ENCODE results near the gene ASB8. TPM values are rescaled to one million over a fixed set of nuclear protein-coding genes. Genes with fewer than 3 reads are reported as not detected.
A peak's percentile ranks its signal among the peaks of the same experiment; 100 is the strongest.
"Not testable (repeated sequence)": the region's sequence is repeated elsewhere in the genome, so short reads cannot be mapped to it uniquely, and the experiment has no call there.

Gene ASB8
- total RNA-seq, 8 experiments from 2014 or later = 17.0 to 30.4 (median 27.8) TPM

- WGBS, 10 experiments = 83 to 100% (median 98%) methylated on average over 1 to 2 of the region's 2 CpGs; no CpG with 5 or more reads in 2 of the 10 experiments
- Histone ChIP-seq H3K27ac (no peak overlapping the region), H3K4me1 (replicated peaks in 1 of 2) (peaks cover 2 to 4% of the 10 kb centered on the region in 2 donors), H3K4me3 (no peak overlapping the region)
- ATAC-seq (replicated peaks in 6 of 8) = no peak
- in situ Hi-C loops (cut with MboI; ENCODE audit: low pct_unique_long_range_greater_than_20kb in 2 of 9, low sequenced_read_pairs in 9 of 9, unreplicated experiment in 9 of 9) = no loop called here
These were observed 30.2 kb downstream of the ASB8 start for GRCh38 chr12:48126953-48127630.

- WGBS, 10 experiments = 67 to 100% (median 90%) methylated on average over 2 to 4 of the region's 4 CpGs; no CpG with 5 or more reads in 1 of the 10 experiments
- Histone ChIP-seq H3K27ac (no peak overlapping the region), H3K4me1 (replicated peaks in 1 of 2) (peaks cover 11 to 13% of the 10 kb centered on the region in 2 donors), H3K4me3 (no peak overlapping the region)
- in situ Hi-C loops (cut with MboI; ENCODE audit: low pct_unique_long_range_greater_than_20kb in 2 of 9, low sequenced_read_pairs in 9 of 9, unreplicated experiment in 9 of 9) = no loop called here
- ATAC-seq (replicated peaks in 6 of 8) = no peak
These were observed 31.3 kb downstream of the ASB8 start for GRCh38 chr12:48125985-48126384.

- H3K27ac ChIP-seq; in situ Hi-C loops (cut with MboI; ENCODE audit: low pct_unique_long_range_greater_than_20kb in 2 of 9, low sequenced_read_pairs in 9 of 9, unreplicated experiment in 9 of 9); ATAC-seq (replicated peaks in 6 of 8); H3K4me3 ChIP-seq: not testable (repeated sequence)
- peaks cover 15 to 18% of the 10 kb centered on the region in 2 donors for H3K4me1 ChIP-seq (replicated peaks in 1 of 2)
- 60 to 100% (median 100%) methylated on average over 1 to 3 of the region's 5 CpGs; no CpG with 5 or more reads in 2 of the 10 experiments for WGBS, 10 experiments
These were observed 31.8 kb downstream of the ASB8 start for GRCh38 chr12:48125542-48125941.

- no peak for ATAC-seq (replicated peaks in 6 of 8)
- peaks cover 25 to 30% of the 10 kb centered on the region in 2 donors for H3K4me1 ChIP-seq (replicated peaks in 1 of 2)
- H3K4me3 ChIP-seq = no peak overlapping the region
- in situ Hi-C loops (cut with MboI; ENCODE audit: low pct_unique_long_range_greater_than_20kb in 2 of 9, low sequenced_read_pairs in 9 of 9, unreplicated experiment in 9 of 9) = no loop called here
- H3K27ac ChIP-seq = no peak overlapping the region
- WGBS, 10 experiments = 52 to 100% (median 80%) methylated on average over 2 to 4 of the region's 4 CpGs; no CpG with 5 or more reads in 1 of the 10 experiments
These were observed 34.1 kb downstream of the ASB8 start for GRCh38 chr12:48123169-48123568.

- WGBS, 10 experiments = 83 to 100% (median 93%) methylated on average over 1 to 2 of the region's 2 CpGs; no CpG with 5 or more reads in 5 of the 10 experiments
- ATAC-seq (replicated peaks in 6 of 8) = no peak
- H3K4me1 ChIP-seq (replicated peaks in 1 of 2) = peaks cover 25 to 31% of the 10 kb centered on the region in 2 donors
- no peak overlapping the region for H3K4me3 ChIP-seq
- H3K27ac ChIP-seq = no peak overlapping the region
- in situ Hi-C loops (cut with MboI; ENCODE audit: low pct_unique_long_range_greater_than_20kb in 2 of 9, low sequenced_read_pairs in 9 of 9, unreplicated experiment in 9 of 9) = no loop called here
These were observed 35.1 kb downstream of the ASB8 start for GRCh38 chr12:48122065-48122834.

GRCh38 chr12:48121522-48121921, 35.8 kb downstream of the ASB8 start:
- Histone ChIP-seq H3K4me1 (replicated peaks in 1 of 2) (peaks cover 25 to 31% of the 10 kb centered on the region in 2 donors), H3K27ac (no peak overlapping the region), H3K4me3 (no peak overlapping the region)
- WGBS, 10 experiments = 0 to 100% (median 17%) methylated on average over 1 of the region's 1 CpG; no CpG with 5 or more reads in 4 of the 10 experiments
- ATAC-seq (replicated peaks in 6 of 8) = peak in 3 of 8 experiments; percentile 3 to 52 (median 43)
- in situ Hi-C loops (cut with MboI; ENCODE audit: low pct_unique_long_range_greater_than_20kb in 2 of 9, low sequenced_read_pairs in 9 of 9, unreplicated experiment in 9 of 9) = no loop called here

GRCh38 chr12:48119834-48120195, 37.5 kb downstream of the ASB8 start:
- peak; percentile 9 to 35 (median 22) for ATAC-seq (replicated peaks in 6 of 8)
- 0 to 7% (median 0%) methylated on average over 2 to 5 of the region's 5 CpGs; no CpG with 5 or more reads in 1 of the 10 experiments for WGBS, 10 experiments
- Histone ChIP-seq H3K4me3 (peak overlapping the region; percentile 56 to 98 (median 72)), H3K4me1 (replicated peaks in 1 of 2) (peaks cover 25 to 31% of the 10 kb centered on the region in 2 donors), H3K27ac (peak overlapping the region; percentile 81 to 87)
- in situ Hi-C loops (cut with MboI; ENCODE audit: low pct_unique_long_range_greater_than_20kb in 2 of 9, low sequenced_read_pairs in 9 of 9, unreplicated experiment in 9 of 9) = no loop called here

- ATAC-seq (replicated peaks in 6 of 8) = peak; percentile 89 to 97 (median 94)
- peaks cover 25 to 31% of the 10 kb centered on the region in 2 donors for H3K4me1 ChIP-seq (replicated peaks in 1 of 2)
- peak within 1 kb of the TSS; percentile 56 to 98 (median 72) for H3K4me3 ChIP-seq
- H3K27ac ChIP-seq = peak within 1 kb of the TSS; percentile 81 to 87
- in situ Hi-C loops (cut with MboI; ENCODE audit: low pct_unique_long_range_greater_than_20kb in 2 of 9, low sequenced_read_pairs in 9 of 9, unreplicated experiment in 9 of 9) = no loop called here
- 0 to 6% (median 0%) methylated on average over 1 to 14 of the region's 20 CpGs; no CpG with 5 or more reads in 1 of the 10 experiments for WGBS, 10 experiments
These were observed 38.1 kb downstream of the ASB8 start, which contains the start of gene PFKM for GRCh38 chr12:48119078-48119833. PFKM (plus strand) TSS chr12:48119364; CDS start chr12:48122775, 3,411 bp downstream.

GRCh38 chr12:48118284-48118871, 38.9 kb downstream of the ASB8 start:
- in situ Hi-C loops (cut with MboI; ENCODE audit: low pct_unique_long_range_greater_than_20kb in 2 of 9, low sequenced_read_pairs in 9 of 9, unreplicated experiment in 9 of 9) = no loop called here
- Histone ChIP-seq H3K27ac (no peak overlapping the region), H3K4me3 (peak overlapping the region; percentile 56 to 98 (median 72)), H3K4me1 (replicated peaks in 1 of 2) (peaks cover 25 to 31% of the 10 kb centered on the region in 2 donors)
- WGBS, 10 experiments = 20 to 80% (median 54%) methylated on average over 1 to 2 of the region's 3 CpGs; no CpG with 5 or more reads in 2 of the 10 experiments
- peak in 2 of 8 experiments; percentile 2 to 5 for ATAC-seq (replicated peaks in 6 of 8)

- Histone ChIP-seq H3K4me1 (replicated peaks in 1 of 2) (peaks cover 14 to 17% of the 10 kb centered on the region in 2 donors), H3K4me3 (no peak overlapping the region), H3K27ac (no peak overlapping the region)
- in situ Hi-C loops (cut with MboI; ENCODE audit: low pct_unique_long_range_greater_than_20kb in 2 of 9, low sequenced_read_pairs in 9 of 9, unreplicated experiment in 9 of 9) = no loop called here
- WGBS, 10 experiments = 0 to 100% (median 83%) methylated on average over 1 of the region's 1 CpG; no CpG with 5 or more reads in 2 of the 10 experiments
- ATAC-seq (replicated peaks in 6 of 8) = no peak
These were observed 41.4 kb downstream of the ASB8 start for GRCh38 chr12:48115957-48116356.

- 44 to 100% (median 88%) methylated on average over 2 to 5 of the region's 5 CpGs; no CpG with 5 or more reads in 3 of the 10 experiments for WGBS, 10 experiments
- ATAC-seq (replicated peaks in 6 of 8); H3K4me1 ChIP-seq (replicated peaks in 1 of 2); H3K4me3 ChIP-seq; in situ Hi-C loops (cut with MboI; ENCODE audit: low pct_unique_long_range_greater_than_20kb in 2 of 9, low sequenced_read_pairs in 9 of 9, unreplicated experiment in 9 of 9); H3K27ac ChIP-seq: not testable (repeated sequence)
These were observed 46.0 kb downstream of the ASB8 start for GRCh38 chr12:48111312-48111693.

GRCh38 chr12:48110691-48111311, 46.5 kb downstream of the ASB8 start:
- peaks cover 5 to 9% of the 10 kb centered on the region in 2 donors for H3K4me1 ChIP-seq (replicated peaks in 1 of 2)
- in situ Hi-C loops (cut with MboI; ENCODE audit: low pct_unique_long_range_greater_than_20kb in 2 of 9, low sequenced_read_pairs in 9 of 9, unreplicated experiment in 9 of 9) = no loop called here
- H3K27ac ChIP-seq = no peak overlapping the region
- H3K4me3 ChIP-seq = no peak overlapping the region
- no peak for ATAC-seq (replicated peaks in 6 of 8)
- WGBS, 10 experiments = 10 to 88% (median 49%) methylated on average over 1 of the region's 1 CpG; no CpG with 5 or more reads in 4 of the 10 experiments

Measured in motor neuron (in vitro differentiated cells).